GM19438 (cell line): ENCODE results near the gene GPR137.
"Not testable (repeated sequence)": the region's sequence is repeated elsewhere in the genome, so short reads cannot be mapped to it uniquely, and the experiment has no call there.

Experiments
- ATAC-seq: cut with Tn5 transposase; IDR thresholded peaks from one replicate; pipeline ENCODE4 v1.9.1; 2021; ENCODE audit warnings: low read depth; ENCODE audit not compliant: unreplicated experiment

Gene GPR137

DNA sequence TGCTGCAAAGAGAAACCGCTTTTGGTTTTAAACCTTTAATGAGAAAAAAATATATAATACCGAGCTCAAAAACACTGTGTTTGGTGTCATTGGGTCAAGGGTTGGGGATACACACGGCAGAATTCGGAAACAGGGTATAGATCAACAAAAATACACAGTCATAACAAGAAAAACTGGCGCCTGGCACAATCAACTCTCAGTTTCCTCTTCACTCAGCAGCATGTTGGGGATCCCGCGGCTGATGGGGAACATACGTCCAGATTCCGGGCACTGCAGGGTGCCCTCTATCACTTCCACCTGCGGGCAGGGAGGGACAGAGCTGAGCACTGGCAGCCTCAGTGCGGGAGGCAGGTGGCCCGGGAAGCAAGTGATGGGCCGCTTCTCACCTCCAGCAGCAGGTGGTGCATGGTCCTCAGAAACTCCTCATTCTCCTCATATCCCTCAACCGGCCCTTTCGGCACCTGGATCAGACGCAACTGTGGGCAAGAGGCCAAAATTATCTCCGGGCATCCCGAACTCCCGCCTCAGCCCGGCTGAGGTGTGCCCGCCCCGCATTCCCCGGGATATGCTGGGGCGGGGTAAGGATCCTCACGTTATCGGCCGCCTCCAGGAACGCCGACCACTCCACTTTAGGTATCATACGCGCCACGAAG is 31.1 kb downstream of the GPR137 start:
- no peak for ATAC-seq

DNA sequence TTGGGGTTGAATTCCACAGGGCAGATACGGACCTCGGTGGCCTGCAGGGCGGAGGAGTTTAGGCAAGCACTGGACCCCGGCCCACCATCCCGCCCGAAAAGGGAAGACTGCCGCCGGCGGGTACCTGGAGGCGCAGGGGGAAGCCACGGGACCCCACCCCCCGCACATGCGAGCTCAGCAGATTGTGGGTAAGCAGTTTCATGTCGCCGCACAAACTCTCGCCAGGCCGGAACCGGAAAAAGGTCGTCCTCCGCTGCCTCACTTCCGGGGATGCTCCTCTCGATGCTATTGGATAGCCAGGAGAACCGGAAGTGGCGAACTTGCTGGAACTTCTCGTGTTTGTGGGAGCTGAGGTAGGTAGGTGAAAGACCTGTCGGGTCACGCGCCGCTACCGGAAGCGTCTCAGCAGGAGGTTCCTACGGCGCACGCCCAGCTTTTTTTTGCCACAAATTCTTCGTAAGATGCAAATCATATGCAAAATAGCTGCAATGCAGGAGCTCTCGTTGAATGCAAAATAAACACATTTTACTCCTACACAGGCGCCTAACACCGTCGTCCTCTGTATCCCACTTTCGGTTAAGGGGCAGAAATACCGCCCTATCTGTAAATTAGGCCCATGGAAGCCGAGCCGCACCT is 31.8 kb downstream of the GPR137 start, which contains the start of gene TRMT112:
TSS of gene TRMT112 (minus strand) at position 235 of the 636 bp plus-strand sequence. CDS start at position 202, 33 bp downstream.
- ATAC-seq, result peak; percentile 70

DNA sequence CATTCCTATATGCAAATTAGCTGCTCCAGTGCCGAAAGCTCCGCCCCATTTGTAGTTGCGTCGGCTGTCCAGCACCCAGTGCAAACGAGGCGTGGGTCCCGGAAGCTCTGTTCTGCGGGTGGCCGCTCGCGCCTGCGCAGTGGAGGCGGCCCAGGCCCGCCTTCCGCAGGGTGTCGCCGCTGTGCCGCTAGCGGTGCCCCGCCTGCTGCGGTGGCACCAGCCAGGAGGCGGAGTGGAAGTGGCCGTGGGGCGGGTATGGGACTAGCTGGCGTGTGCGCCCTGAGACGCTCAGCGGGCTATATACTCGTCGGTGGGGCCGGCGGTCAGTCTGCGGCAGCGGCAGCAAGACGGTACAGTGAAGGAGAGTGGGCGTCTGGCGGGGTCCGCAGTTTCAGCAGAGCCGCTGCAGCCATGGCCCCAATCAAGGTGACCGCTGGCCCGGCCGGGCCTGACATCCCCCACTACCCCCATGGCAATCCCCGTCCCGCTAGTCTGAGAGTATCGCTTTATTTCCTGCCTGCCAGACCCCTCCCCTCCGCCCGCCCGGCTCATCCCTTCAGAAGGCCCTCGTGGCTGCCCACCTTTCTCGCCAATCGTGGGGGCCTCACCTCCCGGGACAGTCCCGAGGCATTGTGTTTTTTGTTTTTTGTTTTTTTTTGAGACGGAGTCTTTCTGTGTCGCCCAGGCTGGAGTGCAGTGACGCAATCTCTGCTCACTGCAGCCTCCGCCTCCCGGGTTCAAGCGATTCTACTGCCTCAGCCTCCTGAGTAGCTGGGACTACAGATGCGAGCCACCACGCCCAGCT is 32.5 kb downstream of the GPR137 start, which contains the start of gene PRDX5:
TSS of gene PRDX5 (plus strand) at position 161 of the 805 bp plus-strand sequence. CDS start at position 256, 95 bp downstream.
- ATAC-seq, result peak; percentile 61

DNA sequence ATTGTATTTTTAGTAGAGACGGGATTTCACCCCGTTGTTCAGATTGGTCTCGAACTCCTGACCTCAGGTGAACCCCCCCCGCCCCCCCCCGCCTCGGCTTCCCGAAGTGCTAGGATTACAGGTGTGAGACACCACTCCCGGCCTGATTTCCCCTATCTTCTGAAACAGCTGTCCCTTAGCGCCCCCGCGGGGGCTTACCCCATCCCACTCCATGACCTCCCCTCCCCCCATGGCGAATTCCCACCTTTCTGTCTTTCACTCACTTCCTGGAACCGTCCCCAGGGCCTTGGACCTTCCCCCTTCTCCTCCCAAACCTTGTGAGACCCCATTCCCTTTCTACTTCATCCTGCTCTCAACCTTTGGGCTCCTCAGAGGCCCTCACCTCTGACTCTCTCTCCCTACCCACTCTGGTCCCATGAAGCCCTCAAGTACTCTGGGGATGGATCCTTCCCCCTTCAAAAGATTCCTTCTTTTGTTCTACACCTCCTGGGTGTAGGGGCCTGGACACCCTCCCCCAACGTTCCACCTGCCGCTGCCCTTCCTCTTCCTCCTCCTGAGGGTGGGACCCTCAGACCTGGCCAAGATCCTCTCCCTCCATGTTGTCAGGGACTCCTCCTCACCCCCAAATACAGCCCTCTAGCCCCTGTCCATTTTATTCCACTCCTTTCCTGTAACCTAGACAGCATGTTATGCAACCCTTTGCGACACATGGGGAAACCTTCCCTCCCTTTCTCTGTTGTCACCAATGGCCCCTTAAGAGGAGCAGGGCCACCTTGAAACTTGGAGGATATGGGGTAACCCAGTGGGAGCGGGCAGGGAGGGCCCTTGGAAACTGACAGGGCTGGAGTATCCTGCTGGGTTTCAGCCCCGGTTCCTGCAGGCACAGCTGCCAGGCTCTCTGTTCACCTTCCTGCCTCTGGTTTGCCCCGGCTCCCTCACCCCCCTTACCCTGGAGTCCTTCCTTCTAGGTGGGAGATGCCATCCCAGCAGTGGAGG is 33.4 kb downstream of the GPR137 start:
- ATAC-seq, result no peak

DNA sequence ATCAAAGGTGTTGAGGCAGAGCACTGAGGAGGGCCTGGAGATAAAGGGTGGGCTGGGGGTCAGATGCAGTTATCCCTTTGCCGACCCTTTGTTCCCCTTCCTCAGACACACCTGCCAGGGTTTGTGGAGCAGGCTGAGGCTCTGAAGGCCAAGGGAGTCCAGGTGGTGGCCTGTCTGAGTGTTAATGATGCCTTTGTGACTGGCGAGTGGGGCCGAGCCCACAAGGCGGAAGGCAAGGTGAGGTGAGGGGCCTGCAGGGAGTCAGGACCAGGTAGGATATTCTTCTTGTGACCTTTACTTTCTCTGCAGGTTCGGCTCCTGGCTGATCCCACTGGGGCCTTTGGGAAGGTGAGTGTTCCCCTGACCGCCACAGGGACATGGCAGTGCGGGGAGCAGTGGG is 34.9 kb downstream of the GPR137 start:
- ATAC-seq, result no peak

DNA sequence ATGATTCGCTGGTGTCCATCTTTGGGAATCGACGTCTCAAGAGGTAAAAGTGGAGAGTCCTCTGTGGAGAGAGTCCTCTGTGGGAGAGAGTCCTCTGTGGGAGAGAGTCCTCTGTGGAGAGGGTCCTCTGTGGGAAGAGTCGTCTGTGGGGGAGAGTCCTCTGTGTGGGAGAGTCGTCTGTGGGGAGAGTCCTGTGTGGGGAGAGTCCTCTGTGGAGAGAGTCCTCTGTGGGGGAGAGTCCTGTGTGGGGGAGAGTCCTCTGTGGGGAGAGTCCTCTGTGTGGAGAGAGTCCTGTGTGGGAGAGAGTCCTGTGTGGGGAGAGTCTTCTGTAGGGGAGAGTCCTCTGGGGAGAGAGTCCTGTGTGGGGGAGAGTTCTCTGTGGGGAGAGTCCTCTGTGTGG is 35.4 kb downstream of the GPR137 start:
- no peak for ATAC-seq

DNA sequence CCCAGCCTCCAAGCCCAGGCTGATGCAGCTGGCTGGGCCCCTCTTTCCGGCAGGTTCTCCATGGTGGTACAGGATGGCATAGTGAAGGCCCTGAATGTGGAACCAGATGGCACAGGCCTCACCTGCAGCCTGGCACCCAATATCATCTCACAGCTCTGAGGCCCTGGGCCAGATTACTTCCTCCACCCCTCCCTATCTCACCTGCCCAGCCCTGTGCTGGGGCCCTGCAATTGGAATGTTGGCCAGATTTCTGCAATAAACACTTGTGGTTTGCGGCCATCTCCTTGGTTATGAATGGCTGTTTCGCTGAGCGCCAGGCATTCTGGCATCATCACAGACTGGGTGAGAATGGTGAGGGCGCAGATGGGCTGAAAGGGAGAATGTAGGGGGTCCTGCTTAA is 35.9 kb downstream of the GPR137 start:
- ATAC-seq, result no peak

DNA sequence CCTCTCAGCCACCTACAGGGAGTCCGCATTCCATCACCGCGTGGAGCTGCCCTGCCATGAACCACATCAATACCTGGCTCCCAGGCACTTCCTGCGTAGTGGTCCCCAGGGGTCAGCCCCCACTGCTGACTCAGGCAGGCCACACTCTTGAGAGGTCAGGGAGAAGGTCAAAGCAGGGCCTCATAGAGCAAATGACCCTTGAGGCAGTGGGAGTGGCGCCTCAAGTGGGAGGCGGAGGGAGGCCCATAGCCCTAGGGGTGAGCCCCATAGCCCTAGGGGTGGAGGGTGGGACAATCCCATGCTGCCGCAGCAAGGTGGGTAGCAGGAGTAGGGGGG is 37.2 kb downstream of the GPR137 start:
- no peak for ATAC-seq

DNA sequence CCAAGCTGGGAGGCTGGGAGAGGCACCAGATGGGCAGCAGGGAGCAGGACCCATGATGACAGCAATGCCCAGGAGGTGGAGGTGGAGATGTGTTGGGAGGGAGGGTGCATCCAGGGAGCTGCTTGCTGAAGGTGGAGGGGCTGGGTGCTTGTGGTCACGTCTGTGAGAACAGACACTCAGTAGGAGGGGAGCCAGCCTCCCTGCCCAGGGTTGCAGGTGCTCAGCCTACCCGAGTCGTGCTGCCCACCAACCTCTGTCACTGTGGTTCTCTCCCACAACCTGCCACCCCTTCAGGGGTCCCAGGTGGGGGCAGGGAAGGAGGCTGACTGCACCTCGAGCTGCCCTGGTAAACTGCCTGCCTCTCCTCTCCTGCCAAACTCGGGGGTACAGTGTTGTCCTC is 37.7 kb downstream of the GPR137 start:
- no peak for ATAC-seq

DNA sequence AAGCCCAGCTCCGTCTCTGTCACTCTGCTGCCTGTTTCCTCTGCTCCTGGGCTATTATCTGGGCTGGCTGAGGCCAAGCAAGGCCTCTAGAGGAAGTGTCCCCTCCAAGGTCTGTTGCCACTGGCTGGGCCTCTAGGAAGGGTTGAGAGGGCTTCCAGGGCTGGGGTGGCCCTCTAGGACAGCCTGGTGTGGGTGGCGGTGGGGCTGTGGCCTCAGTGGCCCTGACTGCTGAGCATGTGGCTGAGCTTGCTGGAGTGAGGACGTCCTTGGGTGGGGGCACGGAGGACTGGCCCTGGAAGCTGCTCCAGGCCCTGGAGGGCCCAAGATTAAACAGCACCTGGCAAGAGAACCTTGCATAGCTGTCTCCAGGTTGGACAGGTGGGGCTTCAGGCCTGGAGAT is 38.3 kb downstream of the GPR137 start:
- not testable (repeated sequence) for ATAC-seq

DNA sequence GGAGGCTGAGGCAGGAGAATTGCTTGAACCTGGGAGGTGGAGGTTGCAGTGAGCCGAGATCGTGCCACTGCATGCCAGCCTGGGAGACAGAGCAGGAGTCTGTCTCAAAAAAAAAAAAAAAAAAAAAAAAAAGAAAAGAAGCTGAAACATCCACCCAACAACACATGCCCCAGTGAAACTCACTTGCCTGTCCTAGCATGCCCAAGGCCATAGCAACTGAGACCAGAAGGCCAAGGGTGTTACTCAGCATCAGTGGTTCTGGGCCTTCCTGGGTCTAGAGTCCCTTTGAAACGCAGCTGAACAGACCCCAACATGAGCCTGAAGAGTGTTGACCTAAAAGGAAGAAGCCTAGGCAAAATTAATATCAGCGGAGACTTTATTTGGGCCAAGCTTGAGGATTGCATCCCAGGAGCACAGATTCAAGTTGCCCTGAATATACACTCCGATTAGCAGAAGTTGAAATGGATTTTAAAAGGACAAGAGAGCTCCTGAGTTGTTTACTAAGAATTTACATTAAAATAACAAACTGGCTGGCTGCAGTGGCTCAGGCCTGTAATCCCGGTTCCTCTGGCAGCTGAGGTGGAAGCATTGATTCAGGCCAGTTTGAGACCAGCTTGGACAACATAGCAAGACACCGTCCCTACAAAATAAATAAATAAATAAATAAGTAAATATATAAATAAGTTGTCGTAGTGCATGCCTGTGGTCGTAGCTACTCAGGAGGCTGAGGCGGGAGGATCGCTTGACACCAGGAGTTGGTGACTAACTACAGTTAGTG is 39.2 kb downstream of the GPR137 start:
- no peak for ATAC-seq

DNA sequence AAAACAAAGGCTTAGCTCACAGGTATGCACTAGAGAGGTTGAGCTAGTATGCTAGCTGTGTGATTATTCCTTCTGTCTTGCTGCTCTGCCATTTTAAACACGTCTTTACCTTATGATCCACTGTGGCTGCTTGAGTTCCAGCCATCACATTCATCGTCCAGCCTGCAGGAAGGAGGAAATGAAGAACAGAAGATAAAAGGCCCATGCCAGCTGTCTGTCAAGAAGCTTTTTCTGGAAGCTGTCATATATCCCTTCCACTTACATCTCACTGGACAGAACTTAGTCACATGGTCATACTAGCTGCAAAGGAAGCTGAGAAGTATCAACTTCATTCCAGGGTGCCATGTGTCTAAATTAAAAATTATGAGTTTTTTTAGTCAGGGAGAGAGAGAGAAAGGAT is 41.7 kb downstream of the GPR137 start:
- ATAC-seq, result no peak

DNA sequence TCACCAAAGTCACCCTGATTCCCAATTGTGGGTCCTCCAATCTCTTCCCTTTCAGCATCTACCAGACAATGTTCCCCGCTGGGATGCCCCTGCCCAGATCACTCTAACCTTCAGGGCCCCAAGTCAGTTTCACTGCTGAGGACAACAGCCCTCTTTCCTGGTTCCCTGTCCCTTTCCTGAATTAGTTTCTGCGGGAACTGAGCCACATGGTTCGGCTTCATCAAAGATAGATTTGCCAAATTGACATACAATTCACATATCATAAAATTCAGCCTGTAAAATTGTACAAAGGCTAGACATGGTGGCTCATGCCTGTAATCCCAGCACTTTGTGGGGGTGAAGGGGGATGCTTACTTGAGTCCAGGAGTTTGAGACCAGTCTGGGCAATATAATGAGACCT is 42.3 kb downstream of the GPR137 start:
- ATAC-seq, result no peak

DNA sequence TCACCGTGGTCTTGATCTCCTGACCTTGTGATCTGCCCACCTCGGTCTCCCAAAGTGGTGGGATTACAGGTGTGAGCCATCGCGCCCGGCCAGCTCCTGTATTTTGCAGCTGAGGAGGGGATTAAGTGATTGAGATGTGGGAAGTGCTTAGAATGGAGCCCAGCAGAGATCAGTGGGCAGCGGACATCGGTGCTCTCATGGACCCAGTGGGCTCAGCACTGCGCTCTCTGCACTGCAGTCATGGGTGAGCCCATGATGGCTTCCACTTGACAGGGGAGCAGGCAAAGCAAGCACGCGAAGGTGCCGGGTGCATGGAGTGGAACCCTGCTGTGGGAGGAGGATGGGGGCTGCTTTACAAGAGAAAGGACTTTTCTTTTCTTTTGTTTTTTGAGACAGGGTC is 45.2 kb downstream of the GPR137 start:
- no peak for ATAC-seq

DNA sequence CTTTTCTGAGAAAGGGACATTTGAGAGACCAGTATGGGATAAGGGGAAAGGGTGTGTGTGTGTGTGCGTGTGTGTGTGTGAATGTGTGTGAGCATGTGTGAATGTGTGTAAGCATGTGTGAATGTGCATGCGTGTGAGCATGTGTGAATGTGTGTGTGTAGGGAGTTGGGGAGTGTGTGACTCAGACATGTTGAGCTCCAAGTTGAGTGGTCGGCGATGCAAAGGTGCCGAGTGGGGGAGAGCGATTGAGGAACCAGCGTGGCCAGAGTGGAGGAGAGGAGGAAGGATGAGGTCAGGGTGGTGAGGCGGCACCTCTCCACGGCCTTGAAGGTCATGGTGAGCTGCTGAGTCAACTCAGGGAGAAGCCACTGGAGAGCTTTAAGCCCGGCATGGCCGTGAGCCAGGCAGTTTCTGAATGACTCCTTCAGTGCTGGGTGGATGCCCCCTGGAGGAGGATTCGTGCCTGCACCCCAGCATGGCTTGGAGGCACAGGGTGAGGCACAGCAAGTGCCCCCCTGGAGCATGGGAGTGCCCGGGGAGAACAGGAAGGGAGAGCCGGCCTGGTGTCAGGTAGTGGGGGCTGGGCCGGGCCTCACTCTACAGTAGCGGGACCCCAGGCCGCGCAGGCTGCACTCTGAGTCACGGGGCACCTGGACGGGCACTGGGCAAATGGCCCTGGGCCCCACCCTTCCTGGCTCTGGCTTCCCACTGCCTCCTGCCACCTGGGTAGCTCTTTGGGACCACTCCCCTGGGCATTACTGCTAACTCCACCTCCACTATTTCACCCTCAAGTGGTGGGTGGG is 46.1 kb downstream of the GPR137 start:
- ATAC-seq, result peak; percentile 47

DNA sequence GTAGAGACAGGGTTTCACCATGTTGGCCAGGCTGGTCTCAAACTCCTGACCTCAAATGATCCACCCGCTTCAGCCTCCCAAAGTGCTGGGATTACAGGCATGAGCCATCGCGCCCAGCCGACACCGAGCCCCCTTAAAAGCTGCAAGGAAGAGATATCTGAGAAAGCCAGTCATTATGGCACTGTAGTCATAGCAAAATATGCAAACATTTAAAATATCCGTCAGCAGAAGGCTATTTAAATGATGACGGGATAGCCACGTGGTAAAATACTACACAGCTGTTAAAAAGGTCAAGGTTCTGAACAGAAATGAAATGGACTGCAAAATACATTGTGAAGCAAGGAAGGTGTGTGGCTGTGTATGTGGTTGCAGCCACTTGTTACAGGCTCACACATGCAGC is 47.9 kb downstream of the GPR137 start:
- ATAC-seq, result no peak

DNA sequence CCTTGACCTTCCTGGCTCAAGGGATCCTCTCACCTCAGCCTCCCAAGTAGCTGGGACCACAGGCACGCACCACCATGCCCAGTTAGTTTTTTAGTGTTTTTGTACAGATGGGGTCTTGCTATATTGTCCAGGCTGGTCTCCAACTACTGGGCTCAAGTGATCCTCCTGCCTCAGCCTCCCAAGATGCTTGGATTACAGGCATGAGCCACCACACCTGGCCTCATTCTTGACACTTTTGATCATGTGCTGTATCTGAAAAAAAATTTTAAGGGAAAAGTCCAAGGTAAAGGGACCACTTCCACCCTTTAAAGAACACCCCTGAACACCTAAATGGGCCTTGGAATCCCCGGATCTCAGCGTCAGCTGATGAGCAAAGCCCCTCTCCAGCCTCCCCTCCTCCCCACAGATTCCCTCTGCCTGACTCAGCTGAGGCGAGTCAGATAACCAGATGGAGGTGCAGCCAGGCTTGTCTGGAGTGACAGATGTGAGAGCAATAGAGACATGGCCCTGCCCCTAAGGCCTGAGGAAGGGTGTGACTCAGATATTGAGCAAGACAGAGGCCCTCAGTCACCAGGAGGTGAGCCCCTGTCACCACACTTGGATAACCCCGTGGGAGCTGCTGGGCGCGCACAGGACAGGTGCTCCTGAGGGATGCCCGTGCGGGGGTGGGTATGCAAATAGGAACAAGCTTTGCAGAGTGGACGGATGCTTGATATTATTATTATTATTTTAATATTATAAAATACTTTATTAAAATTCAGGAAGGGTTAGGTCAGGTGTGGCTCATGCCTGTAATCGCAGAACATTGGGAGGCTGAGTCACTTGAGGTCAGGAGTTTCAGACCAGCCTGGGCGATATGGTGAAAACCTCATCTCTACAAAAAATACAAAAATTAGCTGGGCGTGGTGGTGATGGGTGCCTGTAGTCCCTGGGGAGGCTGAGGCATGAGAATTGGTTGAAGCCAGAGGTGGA is 49.4 kb downstream of the GPR137 start:
- peak; percentile 69 for ATAC-seq
